GM12864 (cell line): ENCODE data around the gene TMEM132E.

Experiments
- DNase-seq: peaks from one replicate; pipeline ENCODE4 v3.0.0-alpha.2; 2011; ENCODE audit warnings: low read depth
- H3K4me3 ChIP-seq: 2 replicates; pipeline ENCODE4 v1.5.1; 2011; ENCODE audit warnings: mild to moderate bottlenecking, low read depth, low read length, control low read depth
- TF ChIP-seq, protein P1 (sequence below): IDR thresholded peaks from 2 replicates; pipeline ENCODE4 v1.5.1; 2011; ENCODE audit warnings: low read depth, mild to moderate bottlenecking, moderate library complexity, low read length, control low read depth, inconsistent platforms; ENCODE audit errors: missing control alignments

TMEM132E gene

GRCh38 chr17:34569591-34569990, 9.8 kb upstream of the TMEM132E start:
- DNase-seq: no peak
- TF ChIP-seq, protein P1, sequence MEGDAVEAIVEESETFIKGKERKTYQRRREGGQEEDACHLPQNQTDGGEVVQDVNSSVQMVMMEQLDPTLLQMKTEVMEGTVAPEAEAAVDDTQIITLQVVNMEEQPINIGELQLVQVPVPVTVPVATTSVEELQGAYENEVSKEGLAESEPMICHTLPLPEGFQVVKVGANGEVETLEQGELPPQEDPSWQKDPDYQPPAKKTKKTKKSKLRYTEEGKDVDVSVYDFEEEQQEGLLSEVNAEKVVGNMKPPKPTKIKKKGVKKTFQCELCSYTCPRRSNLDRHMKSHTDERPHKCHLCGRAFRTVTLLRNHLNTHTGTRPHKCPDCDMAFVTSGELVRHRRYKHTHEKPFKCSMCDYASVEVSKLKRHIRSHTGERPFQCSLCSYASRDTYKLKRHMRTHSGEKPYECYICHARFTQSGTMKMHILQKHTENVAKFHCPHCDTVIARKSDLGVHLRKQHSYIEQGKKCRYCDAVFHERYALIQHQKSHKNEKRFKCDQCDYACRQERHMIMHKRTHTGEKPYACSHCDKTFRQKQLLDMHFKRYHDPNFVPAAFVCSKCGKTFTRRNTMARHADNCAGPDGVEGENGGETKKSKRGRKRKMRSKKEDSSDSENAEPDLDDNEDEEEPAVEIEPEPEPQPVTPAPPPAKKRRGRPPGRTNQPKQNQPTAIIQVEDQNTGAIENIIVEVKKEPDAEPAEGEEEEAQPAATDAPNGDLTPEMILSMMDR: no peak
- no peak overlapping the region for H3K4me3 ChIP-seq

GRCh38 chr17:34570506-34570905, 8.9 kb upstream of the TMEM132E start:
- H3K4me3 ChIP-seq: no peak overlapping the region
- TF ChIP-seq, protein P1: no peak
- no peak for DNase-seq

DNA sequence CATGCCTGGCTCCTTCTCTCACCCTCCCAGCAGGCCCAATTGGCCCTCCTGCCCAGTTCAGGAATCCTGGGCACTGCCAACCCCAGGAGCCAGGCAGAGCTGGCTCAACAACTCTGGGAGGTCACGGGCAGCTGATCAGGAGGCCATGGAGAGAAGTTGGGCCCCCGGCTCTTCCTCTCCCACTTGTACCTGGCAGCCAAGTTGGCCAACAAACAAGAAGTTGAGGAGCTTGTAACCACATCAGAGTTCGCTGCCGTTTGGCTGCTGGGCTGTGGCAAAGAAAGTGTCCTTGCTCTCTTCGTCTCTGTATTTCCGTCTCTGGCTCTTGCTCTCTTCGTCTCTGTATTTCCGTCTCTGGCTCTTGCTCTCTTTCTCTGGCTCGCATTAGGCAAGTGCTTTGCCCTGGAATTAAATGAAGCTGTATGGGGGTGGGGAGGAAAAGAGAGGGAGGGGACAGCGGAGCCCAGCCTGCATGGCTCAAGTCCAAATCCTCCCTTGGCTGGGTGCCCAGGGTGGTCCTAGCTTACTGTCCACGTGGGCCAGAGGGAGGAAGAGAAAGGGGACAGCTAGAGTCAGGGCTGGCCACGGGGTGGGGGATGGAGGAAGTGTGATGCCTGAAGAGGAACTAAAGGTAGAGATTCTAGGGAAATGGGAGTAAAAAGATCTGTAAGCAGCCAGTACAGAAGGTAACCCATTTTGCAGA, 7.8 kb upstream of the TMEM132E start:
- TF ChIP-seq, protein P1: no peak
- no peak overlapping the region for H3K4me3 ChIP-seq
- DNase-seq: no peak

DNA sequence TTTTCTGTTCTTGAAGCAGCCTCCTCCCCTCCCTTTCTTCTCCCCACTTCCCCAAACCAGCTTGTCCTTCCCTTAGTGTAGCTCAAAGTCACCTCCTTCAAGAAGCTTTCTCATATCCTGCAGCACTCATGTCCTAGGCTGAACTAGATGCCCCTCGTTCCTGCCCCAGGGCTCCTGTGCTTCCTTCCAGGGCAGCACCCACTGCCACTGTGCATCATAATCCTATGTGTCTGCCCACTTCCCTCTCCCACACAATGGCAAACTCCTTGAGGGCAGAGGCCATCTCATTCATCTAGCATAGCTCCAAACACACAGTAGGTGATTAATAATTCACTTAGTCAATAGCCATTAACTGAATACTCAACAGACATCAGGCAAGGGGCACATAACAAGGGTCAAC, 6.9 kb upstream of the TMEM132E start:
- DNase-seq: no peak
- no peak overlapping the region for H3K4me3 ChIP-seq
- TF ChIP-seq, protein P1: no peak

GRCh38 chr17:34575182-34575581, 4.2 kb upstream of the TMEM132E start:
- no peak overlapping the region for H3K4me3 ChIP-seq
- no peak for DNase-seq
- TF ChIP-seq, protein P1: no peak

DNA sequence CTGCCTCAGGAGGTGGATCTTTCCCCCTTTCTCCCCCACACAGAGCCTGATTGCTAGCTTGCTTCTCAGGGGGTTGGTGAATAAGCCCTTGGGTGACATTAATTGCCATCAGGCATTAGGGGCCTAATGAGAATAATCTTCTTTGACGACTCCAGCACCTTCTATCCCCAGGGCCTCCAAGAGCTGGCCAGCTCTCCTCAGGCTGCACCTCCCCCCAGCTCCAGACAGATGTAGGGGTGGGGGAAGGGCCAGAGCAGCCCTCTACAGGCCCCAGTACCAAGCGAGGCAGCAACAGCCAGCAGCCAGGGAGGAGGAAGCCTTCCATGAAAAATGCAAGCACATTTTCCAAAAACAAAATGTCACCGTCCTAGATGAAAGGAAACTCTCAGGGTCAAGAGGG, 1.4 kb upstream of the TMEM132E start:
- no peak overlapping the region for H3K4me3 ChIP-seq
- DNase-seq: no peak
- TF ChIP-seq, protein P1: no peak

GRCh38 chr17:34578656-34579016, 746 bp upstream of the TMEM132E start:
- no peak overlapping the region for H3K4me3 ChIP-seq
- DNase-seq: no peak
- TF ChIP-seq, protein P1: no peak
